ENCODE data around the gene EPB41. TPM values are rescaled to one million over a fixed set of nuclear protein-coding genes. Genes with fewer than 3 reads are reported as not detected.

EPB41 gene
- total and polyA plus RNA-seq, 9 of the 15 experiments (the other 6 are each of a cell fraction or from before 2014, with no cell fraction given) = 3.7 to 213 (median 141) TPM

GRCh38 chr1:28893403-28894102 is 20.8 kb upstream of the EPB41 start (continued):
- TF ChIP-seq, protein P1, sequence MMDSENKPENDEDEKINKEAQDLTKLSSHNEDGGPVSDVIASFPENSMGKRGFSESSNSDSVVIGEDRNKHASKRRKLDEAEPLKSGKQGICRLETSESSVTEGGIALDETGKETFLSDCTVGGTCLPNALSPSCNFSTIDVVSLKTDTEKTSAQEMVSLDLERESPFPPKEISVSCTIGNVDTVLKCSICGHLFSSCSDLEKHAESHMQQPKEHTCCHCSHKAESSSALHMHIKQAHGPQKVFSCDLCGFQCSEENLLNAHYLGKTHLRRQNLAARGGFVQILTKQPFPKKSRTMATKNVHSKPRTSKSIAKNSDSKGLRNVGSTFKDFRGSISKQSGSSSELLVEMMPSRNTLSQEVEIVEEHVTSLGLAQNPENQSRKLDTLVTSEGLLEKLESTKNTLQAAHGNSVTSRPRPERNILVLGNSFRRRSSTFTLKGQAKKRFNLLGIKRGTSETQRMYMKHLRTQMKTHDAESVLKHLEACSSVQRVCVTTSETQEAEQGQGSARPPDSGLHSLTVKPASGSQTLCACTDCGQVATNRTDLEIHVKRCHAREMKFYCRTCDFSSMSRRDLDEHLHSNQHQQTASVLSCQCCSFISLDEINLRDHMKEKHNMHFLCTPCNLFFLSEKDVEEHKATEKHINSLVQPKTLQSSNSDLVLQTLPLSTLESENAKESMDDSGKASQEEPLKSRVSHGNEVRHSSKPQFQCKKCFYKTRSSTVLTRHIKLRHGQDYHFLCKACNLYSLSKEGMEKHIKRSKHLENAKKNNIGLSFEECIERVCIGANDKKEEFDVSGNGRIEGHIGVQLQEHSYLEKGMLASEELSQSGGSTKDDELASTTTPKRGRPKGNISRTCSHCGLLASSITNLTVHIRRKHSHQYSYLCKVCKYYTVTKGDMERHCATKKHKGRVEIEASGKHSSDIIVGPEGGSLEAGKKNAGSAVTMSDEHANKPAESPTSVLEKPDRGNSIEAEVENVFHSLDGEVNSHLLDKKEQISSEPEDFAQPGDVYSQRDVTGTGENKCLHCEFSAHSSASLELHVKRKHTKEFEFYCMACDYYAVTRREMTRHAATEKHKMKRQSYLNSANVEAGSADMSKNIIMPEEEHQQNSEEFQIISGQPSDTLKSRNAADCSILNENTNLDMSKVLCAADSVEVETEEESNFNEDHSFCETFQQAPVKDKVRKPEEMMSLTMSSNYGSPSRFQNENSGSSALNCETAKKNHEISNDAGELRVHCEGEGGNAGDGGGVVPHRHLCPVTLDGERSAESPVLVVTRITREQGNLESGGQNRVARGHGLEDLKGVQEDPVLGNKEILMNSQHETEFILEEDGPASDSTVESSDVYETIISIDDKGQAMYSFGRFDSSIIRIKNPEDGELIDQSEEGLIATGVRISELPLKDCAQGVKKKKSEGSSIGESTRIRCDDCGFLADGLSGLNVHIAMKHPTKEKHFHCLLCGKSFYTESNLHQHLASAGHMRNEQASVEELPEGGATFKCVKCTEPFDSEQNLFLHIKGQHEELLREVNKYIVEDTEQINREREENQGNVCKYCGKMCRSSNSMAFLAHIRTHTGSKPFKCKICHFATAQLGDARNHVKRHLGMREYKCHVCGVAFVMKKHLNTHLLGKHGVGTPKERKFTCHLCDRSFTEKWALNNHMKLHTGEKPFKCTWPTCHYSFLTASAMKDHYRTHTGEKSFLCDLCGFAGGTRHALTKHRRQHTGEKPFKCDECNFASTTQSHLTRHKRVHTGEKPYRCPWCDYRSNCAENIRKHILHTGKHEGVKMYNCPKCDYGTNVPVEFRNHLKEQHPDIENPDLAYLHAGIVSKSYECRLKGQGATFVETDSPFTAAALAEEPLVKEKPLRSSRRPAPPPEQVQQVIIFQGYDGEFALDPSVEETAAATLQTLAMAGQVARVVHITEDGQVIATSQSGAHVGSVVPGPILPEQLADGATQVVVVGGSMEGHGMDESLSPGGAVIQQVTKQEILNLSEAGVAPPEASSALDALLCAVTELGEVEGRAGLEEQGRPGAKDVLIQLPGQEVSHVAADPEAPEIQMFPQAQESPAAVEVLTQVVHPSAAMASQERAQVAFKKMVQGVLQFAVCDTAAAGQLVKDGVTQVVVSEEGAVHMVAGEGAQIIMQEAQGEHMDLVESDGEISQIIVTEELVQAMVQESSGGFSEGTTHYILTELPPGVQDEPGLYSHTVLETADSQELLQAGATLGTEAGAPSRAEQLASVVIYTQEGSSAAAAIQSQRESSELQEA (IDR thresholded peaks at IDR 0.05; ENCODE audit: low read depth) = no peak
- no peak for TF ChIP-seq NCOA1 (IDR thresholded peaks at IDR 0.05; ENCODE audit: low read depth)
- TF ChIP-seq, protein P2, sequence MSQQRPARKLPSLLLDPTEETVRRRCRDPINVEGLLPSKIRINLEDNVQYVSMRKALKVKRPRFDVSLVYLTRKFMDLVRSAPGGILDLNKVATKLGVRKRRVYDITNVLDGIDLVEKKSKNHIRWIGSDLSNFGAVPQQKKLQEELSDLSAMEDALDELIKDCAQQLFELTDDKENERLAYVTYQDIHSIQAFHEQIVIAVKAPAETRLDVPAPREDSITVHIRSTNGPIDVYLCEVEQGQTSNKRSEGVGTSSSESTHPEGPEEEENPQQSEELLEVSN (IDR thresholded peaks at IDR 0.05; ENCODE audit: borderline replicate concordance in 1 of 2, extremely low read depth in 1 of 2, insufficient read depth in 1 of 2, insufficient read length in 1 of 2, low read depth in 1 of 2, low read length in 1 of 2, poor library complexity in 1 of 2, severe bottlenecking in 1 of 2) = no peak
- no peak for TF ChIP-seq ZEB2 (IDR thresholded peaks at IDR 0.05)
- TF ChIP-seq, protein P3, sequence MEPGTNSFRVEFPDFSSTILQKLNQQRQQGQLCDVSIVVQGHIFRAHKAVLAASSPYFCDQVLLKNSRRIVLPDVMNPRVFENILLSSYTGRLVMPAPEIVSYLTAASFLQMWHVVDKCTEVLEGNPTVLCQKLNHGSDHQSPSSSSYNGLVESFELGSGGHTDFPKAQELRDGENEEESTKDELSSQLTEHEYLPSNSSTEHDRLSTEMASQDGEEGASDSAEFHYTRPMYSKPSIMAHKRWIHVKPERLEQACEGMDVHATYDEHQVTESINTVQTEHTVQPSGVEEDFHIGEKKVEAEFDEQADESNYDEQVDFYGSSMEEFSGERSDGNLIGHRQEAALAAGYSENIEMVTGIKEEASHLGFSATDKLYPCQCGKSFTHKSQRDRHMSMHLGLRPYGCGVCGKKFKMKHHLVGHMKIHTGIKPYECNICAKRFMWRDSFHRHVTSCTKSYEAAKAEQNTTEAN (CRISPR knock-in tag; IDR thresholded peaks at IDR 0.05) = no peak
- TF ChIP-seq FOS (IDR thresholded peaks at IDR 0.05; ENCODE audit: extremely low read depth, insufficient read length) = no peak
- TF ChIP-seq E2F4 (CRISPR knock-in tag; IDR thresholded peaks at IDR 0.05; ENCODE audit: low read depth) = no peak
- TF ChIP-seq, protein P4, sequence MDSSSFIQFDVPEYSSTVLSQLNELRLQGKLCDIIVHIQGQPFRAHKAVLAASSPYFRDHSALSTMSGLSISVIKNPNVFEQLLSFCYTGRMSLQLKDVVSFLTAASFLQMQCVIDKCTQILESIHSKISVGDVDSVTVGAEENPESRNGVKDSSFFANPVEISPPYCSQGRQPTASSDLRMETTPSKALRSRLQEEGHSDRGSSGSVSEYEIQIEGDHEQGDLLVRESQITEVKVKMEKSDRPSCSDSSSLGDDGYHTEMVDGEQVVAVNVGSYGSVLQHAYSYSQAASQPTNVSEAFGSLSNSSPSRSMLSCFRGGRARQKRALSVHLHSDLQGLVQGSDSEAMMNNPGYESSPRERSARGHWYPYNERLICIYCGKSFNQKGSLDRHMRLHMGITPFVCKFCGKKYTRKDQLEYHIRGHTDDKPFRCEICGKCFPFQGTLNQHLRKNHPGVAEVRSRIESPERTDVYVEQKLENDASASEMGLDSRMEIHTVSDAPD (CRISPR knock-in tag; IDR thresholded peaks at IDR 0.05) = no peak
- TF ChIP-seq ZNF764 (CRISPR knock-in tag; IDR thresholded peaks at IDR 0.05; ENCODE audit: low read depth) = no peak
- peak; percentile 48 for TF ChIP-seq FOSL1 (tag; conservative IDR thresholded peaks at IDR 0.05)
- TF ChIP-seq GATAD2A (IDR thresholded peaks at IDR 0.05) = no peak
- TF ChIP-seq NR2C1 (IDR thresholded peaks at IDR 0.05) = no peak
- 0 out of 2 replicates have a peak, but pooled peaks have one; percentile 36 for TF ChIP-seq NR2C1 (tag; IDR thresholded peaks at IDR 0.05)
